K562 (cell line): ENCODE data around the gene SUDS3. TPM values are rescaled to one million over a fixed set of nuclear protein-coding genes. Genes with fewer than 3 reads are reported as not detected.

ENCODE experiments used
- AFF1 ChIP-seq, 2 experiments: fragments of 450-650 bp; IDR thresholded peaks; 2 replicates each; pipeline ENCODE4 v1.6.1; 2018; ENCODE audit warnings: mild to moderate bottlenecking in 2 of 2, low read depth in 1 of 2; ENCODE audit not compliant: partially characterized antibody in 2 of 2
- CBX8 ChIP-seq: fragments of 200-600 bp; sonication (generic); IDR thresholded peaks from 2 replicates; pipeline ENCODE4 v1.6.1; 2012; ENCODE audit warnings: borderline replicate concordance, mixed run types, low read depth, mild to moderate bottlenecking, moderate library complexity, mixed read lengths, low read length, control low read depth, inconsistent platforms; ENCODE audit not compliant: poor library complexity, severe bottlenecking; ENCODE audit errors: extremely low read depth
- CREM ChIP-seq: IDR thresholded peaks from 2 replicates; pipeline ENCODE4 v1.6.1; 2014; ENCODE audit warnings: antibody characterized with exemption, low read depth
- DNMT1 ChIP-seq: fragments of 450-650 bp; IDR thresholded peaks from 2 replicates; pipeline ENCODE4 v1.6.1; 2016; ENCODE audit warnings: antibody characterized with exemption, mild to moderate bottlenecking
- E2F8 ChIP-seq: fragments of 450-650 bp; IDR thresholded peaks from 2 replicates; pipeline ENCODE4 v1.7.1; 2018; ENCODE audit warnings: mild to moderate bottlenecking, low read depth; ENCODE audit not compliant: partially characterized antibody
- ELF2 ChIP-seq: fragments of 250-450 bp; sonication (Bioruptor Pico); IDR thresholded peaks from 2 replicates; pipeline ENCODE4 v1.5.0; 2021; ENCODE audit warnings: mild to moderate bottlenecking
- EP400 ChIP-seq: fragments of 450-650 bp; IDR thresholded peaks from 2 replicates; pipeline ENCODE4 v1.6.1; 2017; ENCODE audit warnings: antibody characterized with exemption, mild to moderate bottlenecking, moderate library complexity
- ETV6 ChIP-seq, 3 experiments: fragments of 150-350 bp in 1 of 3; sonication (generic) in 1 of 3; formaldehyde crosslinking in 1 of 3; IDR thresholded peaks; 2 replicates each; pipeline versions ENCODE4 v1.6.1 to v1.8.0; 2014 to 2022; ENCODE audit warnings: borderline replicate concordance in 2 of 3, low read depth in 2 of 3, antibody characterized with exemption in 1 of 3, low read length in 1 of 3, mild to moderate bottlenecking in 1 of 3, missing genetic modification reagents in 1 of 3
- IRF9 ChIP-seq: fragments of 450-650 bp; IDR thresholded peaks from 2 replicates; pipeline ENCODE4 v1.6.1; 2016; ENCODE audit warnings: missing biosample characterization, missing genetic modification characterization
- KLF16 ChIP-seq: IDR thresholded peaks from 2 replicates; pipeline ENCODE4 v1.6.1; 2016; ENCODE audit warnings: antibody characterized with exemption
- MCM7 ChIP-seq, 2 experiments: fragments of 450-650 bp; IDR thresholded peaks; 2 replicates each; pipeline ENCODE4 v1.6.1; 2016 to 2018
- MEF2A ChIP-seq: IDR thresholded peaks from 2 replicates; pipeline ENCODE4 v1.6.1; 2011; ENCODE audit warnings: low read depth, mild to moderate bottlenecking, low read length, moderate library complexity; ENCODE audit not compliant: control insufficient read depth
- RNF2 ChIP-seq: sonication (generic); IDR thresholded peaks from 2 replicates; pipeline ENCODE4 v1.6.1; 2016
- SMARCE1 ChIP-seq: fragments of 450-650 bp; IDR thresholded peaks from 2 replicates; pipeline ENCODE4 v1.7.1; 2016; ENCODE audit warnings: mild to moderate bottlenecking
- STAG1 ChIP-seq: sonication (generic); formaldehyde crosslinking; IDR thresholded peaks from 2 replicates; pipeline ENCODE4 v1.5.0; 2020; ENCODE audit warnings: missing genetic modification reagents, borderline replicate concordance
- TBL1XR1 ChIP-seq, 2 experiments: IDR thresholded peaks; 2 replicates each; pipeline ENCODE4 v1.6.1; 2012; ENCODE audit warnings: improper control_type of control experiment in 2 of 2, low read length in 2 of 2, mild to moderate bottlenecking in 1 of 2
- ZC3H8 ChIP-seq: fragments of 450-650 bp; IDR thresholded peaks from 2 replicates; pipeline ENCODE4 v1.6.1; 2017
- ZNF174 ChIP-seq: fragments of 250-450 bp; sonication (Bioruptor Pico); IDR thresholded peaks from 2 replicates; pipeline ENCODE4 v1.4.0; 2020; ENCODE audit warnings: mild to moderate bottlenecking
- ZNF511 ChIP-seq: sonication (generic); formaldehyde crosslinking; IDR thresholded peaks from 2 replicates; pipeline ENCODE4 v1.8.0; 2022; ENCODE audit warnings: mild to moderate bottlenecking, missing genetic modification reagents
- polyA plus RNA-seq, 8 experiments: library from polyadenylated mRNA; depleted of rRNA in 4 of 8; stranded (reverse) in 5 of 8; unstranded in 3 of 8; fragments of >200 nt; fragmentation: Nextera tagmentation in 2 of 8; fragmentation: Illumina TruSeq in 1 of 8; extraction: Ambion mirVana in 2 of 8; extraction: Trizol in 1 of 8; gene quantifications; 2 replicates each; pipeline versions ENCODE4 v1.2.1 to v1.2.3, GENCODE V29; 2011 to 2014; ENCODE audit warnings: inconsistent platforms in 1 of 8, missing spikeins in 1 of 8
- total RNA-seq, 7 experiments: library from RNA; depleted of rRNA in 6 of 7; stranded (reverse); fragments of >200 nt in 6 of 7; fragmentation: Illumina TruSeq in 2 of 7; extraction: Trizol in 2 of 7; gene quantifications; 2 replicates each; pipeline versions ENCODE4 v1.2.1 to v1.2.3, GENCODE V29; 2011 to 2021; ENCODE audit warnings: low replicate concordance in 1 of 7

The SUDS3 gene
- total and polyA plus RNA-seq, 9 of the 15 experiments (the other 6 are each of a cell fraction or from before 2014, with no cell fraction given): 6.6 to 30.5 (median 23.3) TPM

GRCh38 chr12:118330421-118331018 lies 45.8 kb upstream of the SUDS3 start (continued):
- TF ChIP-seq ZNF511 (no peak), TBL1XR1 (IDR thresholded peaks at IDR 0.05; ENCODE audit: low read length in 2 of 2) (peak; percentile 66 to 90; a peak in 3 of 4 replicates), ETV6 (IDR thresholded peaks at IDR 0.05; ENCODE audit: borderline replicate concordance in 1 of 2, low read depth in 2 of 2, low read length in 1 of 2) (peak in 1 of 2 experiments; percentile 78; a peak in 2 of 4 replicates), ETV6 (CRISPR knock-in tag; IDR thresholded peaks at IDR 0.05; ENCODE audit: borderline replicate concordance) (no peak), MEF2A (peak; percentile 78), RNF2 (peak; percentile 68; the same call in 1 of the 2 replicates), ZC3H8 (peak; percentile 89), SMARCE1 (peak; percentile 98), E2F8 (no peak), DNMT1 (peak; percentile 92; the same call in 1 of the 2 replicates), STAG1 (CRISPR knock-in tag) (no peak), KLF16 (peak; percentile 96), EP400 (0 out of 2 replicates have a peak, but pooled peaks have one; percentile 16), CBX8 (no peak), MCM7 (IDR thresholded peaks at IDR 0.05) (peak in 1 of 2 experiments; percentile 82; a peak in 1 of 4 replicates), AFF1 (IDR thresholded peaks at IDR 0.05; ENCODE audit: low read depth in 1 of 2, partially characterized antibody in 2 of 2) (peak; percentile 71 to 92), ZNF174 (CRISPR knock-in tag) (no peak), IRF9 (0 out of 2 replicates have a peak, but pooled peaks have one; percentile 10), ELF2 (no peak), CREM (peak; percentile 59; the same call in 1 of the 2 replicates)
